ENCODE measurements around the gene MATN4. TPM values are rescaled to one million over a fixed set of nuclear protein-coding genes. Genes with fewer than 3 reads are reported as not detected.

MATN4 gene
- total and polyA plus RNA-seq, 7 donors, result not detected

GRCh38 chr20:45304464-45304999, 3.6 kb downstream of the MATN4 start:
- ATAC-seq (no peak), DNase-seq (no peak)
- Histone ChIP-seq H3K27ac (no peak overlapping the region), H3K36me3 (ENCODE audit: insufficient read depth in 1 of 2, low read depth in 1 of 2) (no peaks in the 10 kb centered on the region), H3K4me3 (no peak overlapping the region), H3K9me3 (no peaks in the 10 kb centered on the region), H3K4me1 (no peaks in the 10 kb centered on the region), H3K27me3 (ENCODE audit: insufficient read depth in 3 of 3, low read length in 2 of 3) (peaks cover 0 to 49% (median 4%) of the 10 kb centered on the region in 3 donors)
- intact Hi-C loops (cut with DNase I), result loop anchor here in 1 of 2 donors (10.0 kb wide), 1 partner anchor 290 kb away; no protein-coding TSS in a partner anchor
- no peak for TF ChIP-seq CTCF (IDR thresholded peaks at IDR 0.05)
- 64 to 80% (median 66%) methylated on average over 43 of the region's 43 CpGs for WGBS, 3 donors

GRCh38 chr20:45303586-45304463, 4.3 kb downstream of the MATN4 start:
- no peak overlapping the region for H3K27ac ChIP-seq
- TF ChIP-seq CTCF (IDR thresholded peaks at IDR 0.05), result no peak
- no peak overlapping the region for H3K4me3 ChIP-seq
- H3K27me3 ChIP-seq (ENCODE audit: insufficient read depth in 3 of 3, low read length in 2 of 3), result peaks cover 0 to 49% (median 4%) of the 10 kb centered on the region in 3 donors
- DNase-seq (no peak), ATAC-seq (no peak)
- no peaks in the 10 kb centered on the region for H3K9me3 ChIP-seq
- no peaks in the 10 kb centered on the region for H3K36me3 ChIP-seq (ENCODE audit: insufficient read depth in 1 of 2, low read depth in 1 of 2)
- 41 to 59% (median 44%) methylated on average over 45 to 47 of the region's 47 CpGs for WGBS, 3 donors
- H3K4me1 ChIP-seq, result no peaks in the 10 kb centered on the region
- intact Hi-C loops (cut with DNase I), result loop anchor here in 1 of 2 donors (10.0 kb wide), 1 partner anchor 289 kb away; no protein-coding TSS in a partner anchor

- DNase-seq, result no peak
- no peak for TF ChIP-seq CTCF (IDR thresholded peaks at IDR 0.05)
- H3K27me3 ChIP-seq (ENCODE audit: insufficient read depth in 3 of 3, low read length in 2 of 3), result peaks cover 0 to 44% (median 4%) of the 10 kb centered on the region in 3 donors
- 79 to 86% (median 81%) methylated on average over 5 of the region's 5 CpGs for WGBS, 3 donors
- no peak overlapping the region for H3K27ac ChIP-seq
- no peak for ATAC-seq
- H3K4me1 ChIP-seq, result no peaks in the 10 kb centered on the region
- no peaks in the 10 kb centered on the region for H3K36me3 ChIP-seq (ENCODE audit: insufficient read depth in 1 of 2, low read depth in 1 of 2)
- intact Hi-C loops (cut with DNase I), result loop anchor here in 1 of 2 donors (10.0 kb wide), 1 partner anchor 287 kb away; no protein-coding TSS in a partner anchor
- H3K4me3 ChIP-seq, result no peak overlapping the region
- H3K9me3 ChIP-seq, result no peaks in the 10 kb centered on the region
Observed at GRCh38 chr20:45301824-45302271, 6.3 kb downstream of the MATN4 start.

- H3K27ac ChIP-seq, result no peak overlapping the region
- no peak for TF ChIP-seq CTCF (IDR thresholded peaks at IDR 0.05)
- WGBS, 3 donors, result 36 to 41% (median 40%) methylated on average over 4 of the region's 4 CpGs
- no peak overlapping the region for H3K4me3 ChIP-seq
- DNase-seq (no peak), ATAC-seq (no peak)
- no peaks in the 10 kb centered on the region for H3K4me1 ChIP-seq
- H3K27me3 ChIP-seq (ENCODE audit: insufficient read depth in 3 of 3, low read length in 2 of 3), result peaks cover 0 to 36% (median 0%) of the 10 kb centered on the region in 3 donors
- no peaks in the 10 kb centered on the region for H3K36me3 ChIP-seq (ENCODE audit: insufficient read depth in 1 of 2, low read depth in 1 of 2)
- H3K9me3 ChIP-seq, result no peaks in the 10 kb centered on the region
- intact Hi-C loops (cut with DNase I), result loop anchor here in 1 of 2 donors (10.0 kb wide), 1 partner anchor 286 kb away; no protein-coding TSS in a partner anchor
Observed at GRCh38 chr20:45300961-45301360, 7.1 kb downstream of the MATN4 start.
